Activated T-cell treated with anti-CD3 and anti-CD28 coated beads, Interleukin-2, amount 50 U/mL, for 1 hour (primary cell): ENCODE results near the gene FZD4.

Source experiments
- DNase-seq: peaks from one replicate; pipeline ENCODE4 v3.0.0-alpha.2; 2020

Gene FZD4

GRCh38 chr11:86904001-86904400, 51.2 kb downstream of the FZD4 start:
- no peak for DNase-seq

GRCh38 chr11:86902345-86902744, 52.9 kb downstream of the FZD4 start:
- DNase-seq, result no peak

- no peak for DNase-seq
Measured at GRCh38 chr11:86901599-86901998, 53.6 kb downstream of the FZD4 start.

DNA sequence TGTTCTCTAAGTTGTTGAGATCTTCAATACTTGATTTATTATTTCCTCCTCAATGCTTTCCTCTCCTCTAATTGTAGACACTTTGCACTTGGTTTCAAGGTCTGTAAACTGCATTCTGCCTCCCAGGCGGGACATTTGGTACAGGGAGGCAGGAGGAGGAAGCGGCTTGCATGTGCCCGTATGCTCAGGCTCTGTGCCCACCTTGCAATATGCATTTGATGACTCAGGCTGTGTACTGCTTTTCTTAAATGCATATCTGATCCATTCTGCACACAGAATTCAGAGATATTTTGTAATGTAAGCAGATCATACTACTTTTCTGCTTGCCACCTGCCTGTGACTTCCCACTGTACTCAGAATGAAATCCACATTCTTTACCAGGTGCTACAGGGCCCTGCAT, 55.0 kb downstream of the FZD4 start:
- no peak for DNase-seq

DNA sequence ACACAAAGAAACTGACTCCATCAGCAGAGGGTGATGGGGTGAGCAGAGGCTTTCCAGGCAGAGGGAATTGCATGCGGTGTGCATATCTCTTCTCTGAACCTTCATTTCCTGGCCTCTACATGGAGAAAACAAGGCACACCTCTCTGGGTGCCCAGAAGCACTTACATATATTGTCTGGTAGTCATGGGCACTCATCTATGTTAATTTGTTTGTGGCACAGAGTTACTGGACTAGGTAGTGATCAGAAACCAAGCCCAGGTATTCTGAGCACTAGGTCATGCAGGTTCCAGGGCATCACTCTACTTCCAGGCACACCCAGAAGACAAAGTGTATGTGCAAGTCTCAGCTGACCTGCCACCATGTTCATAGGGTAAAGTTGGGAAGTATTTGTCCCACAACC, 56.5 kb downstream of the FZD4 start:
- no peak for DNase-seq

GRCh38 chr11:86896441-86896841, 58.8 kb downstream of the FZD4 start:
- no peak for DNase-seq
